Prostate gland (tissue), 2 donors: ENCODE results near the gene SYT2. TPM values are rescaled to one million over a fixed set of nuclear protein-coding genes. Genes with fewer than 3 reads are reported as not detected.

Experiments
- DNase-seq: peaks from one replicate; pipeline ENCODE4 v3.0.0-alpha.2; 2019; ENCODE audit warnings: low spot score
- H3K27ac ChIP-seq, 2 donors: fragments of 200-600 bp; sonication (generic); 2 replicates each; pipeline ENCODE4 v1.5.1; 2017 to 2019
- H3K27me3 ChIP-seq: fragments of 200-600 bp; sonication (generic); replicated peaks from 2 replicates; pipeline ENCODE4 v1.5.1; 2019; ENCODE audit not compliant: insufficient read depth
- H3K36me3 ChIP-seq, 2 donors: fragments of 200-600 bp; sonication (generic); 1 replicate in 1 of 2; 2 replicates in 1 of 2; pipeline versions ENCODE4 v1.5.1 to v1.8.1; 2017 to 2019
- H3K4me1 ChIP-seq: fragments of 200-600 bp; sonication (generic); replicated peaks from 2 replicates; pipeline ENCODE4 v1.5.1; 2019
- H3K4me3 ChIP-seq, 2 donors: fragments of 200-600 bp; sonication (generic); 2 replicates each; pipeline ENCODE4 v1.5.1; 2017 to 2019
- H3K9me3 ChIP-seq: fragments of 200-600 bp; sonication (generic); 2 replicates; pipeline ENCODE4 v1.5.1; 2017
- CTCF ChIP-seq, 4 experiments: fragments of 200-600 bp in 2 of 4; fragments of 450-650 bp in 2 of 4; sonication (generic) in 2 of 4; IDR thresholded peaks; 1 replicate in 3 of 4; 2 replicates in 1 of 4; pipeline ENCODE4 v1.5.1; 2016 to 2019; ENCODE audit warnings: antibody characterized with exemption in 4 of 4, mild to moderate bottlenecking in 2 of 4, moderate library complexity in 2 of 4
- POLR2A ChIP-seq: fragments of 450-650 bp; IDR thresholded peaks from one replicate; pipeline ENCODE4 v1.6.1; 2016; ENCODE audit warnings: antibody characterized with exemption, mild to moderate bottlenecking
- POLR2AphosphoS5 ChIP-seq: sonication (generic); formaldehyde crosslinking; IDR thresholded peaks from one replicate; pipeline ENCODE4 v1.6.1; 2017; ENCODE audit warnings: antibody characterized with exemption
- WGBS: methylation state at CpG from one replicate; pipeline ENCODE4 v1.1.5; 2018; 5-methylcytosine and 5-hydroxymethylcytosine counted together
- intact Hi-C: fragments of 100-400 bp; cut with DNase I; formaldehyde crosslinking; loops from one replicate; pipeline ENCODE4 v1.14.2; 2022
- total RNA-seq, 2 donors: library from RNA; depleted of rRNA; stranded (reverse); fragments of >200 nt; gene quantifications; one replicate each; pipeline ENCODE4 v1.1.0, GENCODE V29; 2016

SYT2 gene
- total RNA-seq, 2 donors from 2014 or later: 0.09 to 7.1 TPM

- Histone ChIP-seq H3K4me1 (no peaks in the 10 kb centered on the region), H3K27me3 (no peaks in the 10 kb centered on the region), H3K9me3 (no peaks in the 10 kb centered on the region), H3K4me3 (no peak overlapping the region), H3K27ac (no peak overlapping the region), H3K36me3 (no peaks in the 10 kb centered on the region)
- intact Hi-C loops: no loop called here
- TF ChIP-seq CTCF (IDR thresholded peaks at IDR 0.05) (no peak), POLR2A (no peak)
- WGBS: 79% methylated on average over 6 of the region's 6 CpGs
- no peak for DNase-seq
Observed at GRCh38 chr1:202654079-202654478, 56.2 kb downstream of the SYT2 start.

- DNase-seq: no peak
- intact Hi-C loops: no loop called here
- H3K27ac ChIP-seq: no peak overlapping the region
- TF ChIP-seq POLR2A (no peak), POLR2AphosphoS5 (no peak)
- WGBS: 63% methylated on average over 15 of the region's 15 CpGs
- H3K4me3 ChIP-seq: no peak overlapping the region
- no peaks in the 10 kb centered on the region for H3K36me3 ChIP-seq
- H3K9me3 ChIP-seq: no peaks in the 10 kb centered on the region
- H3K27me3 ChIP-seq: no peaks in the 10 kb centered on the region
- no peaks in the 10 kb centered on the region for H3K4me1 ChIP-seq
Observed at GRCh38 chr1:202649553-202650392, 60.5 kb downstream of the SYT2 start.

- intact Hi-C loops: no loop called here
- H3K9me3 ChIP-seq: no peaks in the 10 kb centered on the region
- 72% methylated on average over 2 of the region's 2 CpGs for WGBS
- no peak for TF ChIP-seq POLR2A
- no peak for TF ChIP-seq POLR2AphosphoS5
- no peak for TF ChIP-seq CTCF (IDR thresholded peaks at IDR 0.05)
- no peak overlapping the region for H3K4me3 ChIP-seq
- no peaks in the 10 kb centered on the region for H3K36me3 ChIP-seq
- no peak for DNase-seq
- no peak overlapping the region for H3K27ac ChIP-seq
- H3K4me1 ChIP-seq: no peaks in the 10 kb centered on the region
- no peaks in the 10 kb centered on the region for H3K27me3 ChIP-seq
Observed at GRCh38 chr1:202648605-202649226, 61.5 kb downstream of the SYT2 start.

- intact Hi-C loops: no loop called here
- H3K27me3 ChIP-seq: peaks cover 7% of the 10 kb centered on the region
- H3K4me1 ChIP-seq: no peaks in the 10 kb centered on the region
Observed at GRCh38 chr1:202645097-202645476, 65.2 kb downstream of the SYT2 start.

More at GRCh38 chr1:202645097-202645476, 65.2 kb downstream of the SYT2 start:
- Histone ChIP-seq H3K4me3 (no peak overlapping the region), H3K36me3 (no peaks in the 10 kb centered on the region), H3K9me3 (no peaks in the 10 kb centered on the region), H3K27ac (no peak overlapping the region)
- TF ChIP-seq POLR2AphosphoS5 (no peak), CTCF (IDR thresholded peaks at IDR 0.05) (no peak), POLR2A (no peak)
- DNase-seq: no peak
- 45% methylated on average over 6 of the region's 6 CpGs for WGBS
